ENCODE results near the gene ACADL.

DNA sequence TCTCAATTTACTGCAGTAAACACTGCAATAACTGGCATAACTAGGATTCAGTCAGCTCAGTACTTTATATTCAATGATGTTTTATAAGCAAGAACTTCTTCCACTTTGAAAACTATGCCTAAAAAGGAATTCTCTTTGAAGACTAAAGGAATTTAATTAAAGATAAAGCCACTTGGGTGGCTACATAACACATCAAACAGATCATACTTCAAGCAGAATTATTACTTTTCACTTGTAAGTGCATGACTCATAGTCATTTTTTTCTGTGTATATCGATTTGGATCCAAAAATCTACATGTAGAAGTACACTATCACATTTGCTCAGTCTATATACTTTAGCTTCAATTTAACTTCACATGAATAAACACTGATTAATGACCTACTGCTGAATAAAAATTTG lies 58.0 kb downstream of the ACADL start:
- TF ChIP-seq, protein P1, sequence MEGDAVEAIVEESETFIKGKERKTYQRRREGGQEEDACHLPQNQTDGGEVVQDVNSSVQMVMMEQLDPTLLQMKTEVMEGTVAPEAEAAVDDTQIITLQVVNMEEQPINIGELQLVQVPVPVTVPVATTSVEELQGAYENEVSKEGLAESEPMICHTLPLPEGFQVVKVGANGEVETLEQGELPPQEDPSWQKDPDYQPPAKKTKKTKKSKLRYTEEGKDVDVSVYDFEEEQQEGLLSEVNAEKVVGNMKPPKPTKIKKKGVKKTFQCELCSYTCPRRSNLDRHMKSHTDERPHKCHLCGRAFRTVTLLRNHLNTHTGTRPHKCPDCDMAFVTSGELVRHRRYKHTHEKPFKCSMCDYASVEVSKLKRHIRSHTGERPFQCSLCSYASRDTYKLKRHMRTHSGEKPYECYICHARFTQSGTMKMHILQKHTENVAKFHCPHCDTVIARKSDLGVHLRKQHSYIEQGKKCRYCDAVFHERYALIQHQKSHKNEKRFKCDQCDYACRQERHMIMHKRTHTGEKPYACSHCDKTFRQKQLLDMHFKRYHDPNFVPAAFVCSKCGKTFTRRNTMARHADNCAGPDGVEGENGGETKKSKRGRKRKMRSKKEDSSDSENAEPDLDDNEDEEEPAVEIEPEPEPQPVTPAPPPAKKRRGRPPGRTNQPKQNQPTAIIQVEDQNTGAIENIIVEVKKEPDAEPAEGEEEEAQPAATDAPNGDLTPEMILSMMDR (IDR thresholded peaks at IDR 0.05), result no peak
- no peak for TF ChIP-seq POLR2A (IDR thresholded peaks at IDR 0.05)
